Measurements from ENCODE around the gene LLGL2.
A peak's percentile ranks its signal among the peaks of the same experiment; 100 is the strongest.

GRCh38 chr17:75571197-75571884 lies 45.8 kb downstream of the LLGL2 start:
- TF ChIP-seq SUZ12 (IDR thresholded peaks at IDR 0.05; ENCODE audit: unreplicated experiment) = no peak
- no peak for TF ChIP-seq SREBF2 (IDR thresholded peaks at IDR 0.05; ENCODE audit: low read length)
- TF ChIP-seq CBX3 (IDR thresholded peaks at IDR 0.05; ENCODE audit: borderline replicate concordance, low read depth) = no peak
- peak; percentile 59; the same call in 1 of the 2 replicates for TF ChIP-seq LARP7 (IDR thresholded peaks at IDR 0.05)
